GM19328 (cell line): Measurements from ENCODE around the gene AMPH.

Source experiments
- ATAC-seq: cut with Tn5 transposase; IDR thresholded peaks from one replicate; pipeline ENCODE4 v1.9.1; 2021; ENCODE audit warnings: mild to moderate bottlenecking, moderate library complexity; ENCODE audit not compliant: unreplicated experiment

AMPH gene

DNA sequence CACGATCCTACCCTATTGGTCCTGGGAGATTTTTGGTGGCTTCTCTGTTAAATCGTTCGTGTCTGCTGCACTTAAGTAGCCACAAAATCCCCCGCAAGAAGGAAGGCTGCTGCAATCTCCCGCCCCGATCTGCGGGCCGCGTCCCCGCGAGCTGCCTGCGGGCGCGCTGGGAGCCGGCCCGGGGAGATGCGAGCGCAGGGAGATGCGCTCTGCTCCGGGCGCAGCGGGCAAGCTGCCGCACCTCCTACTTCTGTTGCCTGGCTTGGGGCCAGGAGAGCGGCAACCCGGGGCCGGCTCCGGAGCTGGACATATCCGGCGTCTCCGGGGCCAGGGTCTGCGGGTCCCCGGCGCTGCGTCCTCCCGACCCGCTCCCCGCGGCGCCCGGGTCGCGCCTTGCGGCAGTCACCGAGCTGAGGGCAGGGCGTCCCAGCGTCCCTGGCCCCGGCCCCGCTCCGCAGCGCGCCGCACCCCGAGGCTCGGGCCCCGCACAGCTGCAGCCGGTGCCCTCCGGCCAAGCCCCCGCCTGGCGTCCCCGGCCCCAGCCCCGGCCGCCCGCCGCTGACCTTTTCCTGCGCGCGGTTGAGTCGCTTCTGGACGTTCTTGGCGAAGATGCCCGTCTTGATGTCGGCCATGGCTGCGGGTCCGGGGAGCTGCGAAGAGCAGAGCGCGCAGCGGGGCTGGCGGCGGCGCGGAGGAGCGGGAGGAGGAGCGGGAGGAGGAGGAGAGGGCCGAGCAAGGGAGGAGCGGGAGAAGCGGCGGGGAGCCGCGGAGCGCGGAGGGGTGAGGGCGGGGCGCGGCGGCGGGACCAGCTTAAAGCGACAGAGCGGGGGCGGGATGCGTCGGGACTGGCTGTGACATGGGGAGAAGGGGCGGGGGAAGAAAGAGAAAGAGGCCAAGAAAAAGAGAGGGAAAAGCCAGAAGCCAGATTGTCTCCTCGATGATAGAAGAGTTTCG lies at the start of gene AMPH:
TSS of gene AMPH (minus strand) at position 654 of the 954 bp plus-strand sequence. CDS start at position 632, 22 bp downstream.
- no peak for ATAC-seq

- no peak for ATAC-seq
Observed at GRCh38 chr7:38679419-38679818, 48.2 kb upstream of the AMPH start.

DNA sequence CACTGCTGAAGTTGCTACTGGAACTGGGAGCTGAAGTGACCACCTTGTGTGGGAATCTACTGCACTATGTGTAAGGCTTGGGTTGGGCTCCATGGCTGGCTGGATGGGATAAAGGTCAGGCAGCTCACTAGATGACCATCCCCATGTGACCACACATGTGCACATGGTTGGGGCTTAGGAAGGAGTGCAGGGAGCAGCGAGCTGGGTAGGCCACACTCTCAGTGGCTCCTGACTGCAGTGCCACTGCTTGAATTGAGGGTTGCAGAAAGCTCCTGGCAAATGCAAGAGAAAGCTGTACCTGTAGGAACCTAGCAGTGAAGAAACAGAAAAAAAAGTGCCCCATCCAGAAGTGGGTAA lies 47.5 kb upstream of the AMPH start:
- no peak for ATAC-seq

- ATAC-seq: no peak
Observed at GRCh38 chr7:38677981-38678697, 47.0 kb upstream of the AMPH start.

DNA sequence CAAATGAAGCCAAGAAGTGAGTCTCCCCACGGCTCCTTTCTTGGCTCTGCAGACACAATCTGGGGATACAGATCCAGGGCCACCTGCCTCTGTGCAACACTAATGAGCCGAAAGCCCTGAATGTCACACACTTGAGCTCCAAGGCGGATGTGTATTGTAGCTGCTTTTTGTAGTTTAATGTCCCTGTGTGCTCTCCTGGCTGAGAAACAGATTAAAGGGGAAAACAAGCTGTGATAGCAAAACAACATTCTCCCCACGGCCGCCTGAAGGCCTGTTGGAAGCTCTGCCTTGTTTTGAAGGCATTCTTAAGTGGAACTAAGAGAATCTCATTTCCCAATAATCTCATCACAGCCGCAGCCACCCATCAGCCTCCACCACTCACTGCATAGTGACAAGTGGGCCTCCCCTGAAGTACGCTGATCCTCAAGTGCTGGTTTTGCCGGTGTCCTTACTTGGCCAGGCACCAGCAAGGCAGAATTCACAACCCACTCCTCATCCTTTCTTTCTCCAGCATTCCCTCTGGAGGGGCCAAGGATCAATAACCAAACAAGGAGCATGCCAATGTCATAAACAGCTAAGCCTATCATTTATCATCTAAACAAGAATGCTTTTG lies 44.4 kb upstream of the AMPH start:
- ATAC-seq: no peak

- ATAC-seq: no peak
Observed at GRCh38 chr7:38674513-38674912, 43.3 kb upstream of the AMPH start.

GRCh38 chr7:38673795-38674194 lies 42.6 kb upstream of the AMPH start:
- ATAC-seq: no peak

DNA sequence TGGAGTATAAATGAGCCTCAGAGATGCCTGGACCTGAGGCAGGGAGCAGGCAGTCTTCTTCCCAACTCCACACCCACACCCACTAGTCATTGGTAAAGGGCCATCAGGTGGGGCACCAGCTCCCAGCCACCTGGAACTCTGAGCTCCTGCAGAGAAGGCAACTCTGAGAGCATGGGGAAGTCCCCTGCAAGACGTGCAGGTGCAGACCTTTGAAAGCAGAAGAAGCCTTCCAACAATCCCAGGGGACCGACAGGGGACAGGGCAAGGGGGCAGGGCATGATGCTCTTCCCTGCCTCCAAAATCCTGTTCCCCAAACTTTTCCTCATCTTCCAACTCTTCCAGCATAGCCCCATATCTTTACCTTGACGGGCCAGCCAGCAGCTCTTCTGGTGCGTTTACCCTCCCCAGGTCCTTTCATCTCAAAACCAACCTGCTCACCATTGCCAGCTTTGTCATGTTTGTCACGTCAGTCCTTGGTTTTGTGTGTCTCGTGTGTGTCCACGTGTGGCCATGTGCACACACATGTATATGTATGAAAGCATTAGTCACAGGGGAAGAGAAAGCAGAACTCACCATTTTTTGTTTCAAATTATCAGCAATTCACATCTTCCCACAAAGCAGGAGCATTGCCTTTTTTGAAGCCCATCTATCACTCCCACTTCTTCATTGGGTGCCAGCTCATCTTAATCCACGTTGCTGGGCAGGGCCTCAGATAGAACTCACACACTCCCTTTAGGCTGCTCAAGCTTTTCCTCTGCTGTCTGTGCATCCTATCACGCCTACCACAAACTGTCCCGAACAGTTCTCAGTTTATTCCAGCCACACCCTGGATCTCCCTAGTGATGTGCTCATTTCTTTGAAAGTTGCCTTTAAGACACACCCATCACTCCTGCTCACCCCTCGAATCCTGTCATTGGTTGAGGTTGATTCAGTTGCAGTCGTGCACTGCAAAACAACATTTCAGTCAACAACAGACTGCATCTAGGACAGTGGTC lies 41.0 kb upstream of the AMPH start:
- no peak for ATAC-seq

GRCh38 chr7:38669965-38670520 lies 38.9 kb upstream of the AMPH start:
- ATAC-seq: no peak

DNA sequence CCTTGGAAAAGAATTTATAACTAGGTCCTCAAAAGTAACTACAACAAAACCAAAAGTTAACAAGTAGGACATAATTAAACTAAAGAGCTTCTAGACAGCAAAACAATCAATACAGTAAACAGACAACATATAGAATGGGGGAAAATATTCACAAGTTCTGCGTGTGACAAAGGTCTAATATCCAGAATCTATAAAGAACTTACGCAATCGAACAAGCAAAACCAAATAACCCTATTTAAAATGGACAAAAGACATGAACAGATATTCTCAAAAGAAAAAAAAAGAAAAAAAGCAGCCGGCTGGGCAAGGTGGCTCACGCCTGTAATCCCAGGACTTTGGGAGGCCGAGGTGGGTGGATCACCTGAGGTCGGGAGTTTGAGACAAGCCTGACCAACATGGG lies 33.8 kb upstream of the AMPH start:
- ATAC-seq: no peak

- peak; percentile 84 for ATAC-seq
Observed at GRCh38 chr7:38660427-38661099, 29.4 kb upstream of the AMPH start.

DNA sequence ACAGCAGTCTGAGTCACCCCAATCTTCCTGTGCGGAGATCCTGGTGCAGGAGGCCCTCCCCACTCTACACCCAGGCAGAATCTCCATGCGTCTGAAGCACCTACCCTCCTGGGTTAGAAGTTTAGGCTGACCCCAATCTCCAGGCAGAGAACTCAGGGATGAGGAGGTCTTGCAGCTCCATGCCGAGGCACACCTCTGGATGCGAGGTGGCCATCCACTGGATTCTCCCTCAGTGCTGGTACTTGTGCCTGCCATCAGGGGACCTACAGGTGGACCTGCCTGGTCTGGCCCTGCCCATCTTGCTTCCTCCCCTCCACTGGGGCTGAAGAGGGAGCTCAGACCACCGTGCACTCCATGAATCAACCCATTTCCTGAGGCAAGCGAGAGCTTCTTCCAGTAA lies 28.8 kb upstream of the AMPH start:
- no peak for ATAC-seq

- no peak for ATAC-seq
Observed at GRCh38 chr7:38658921-38659320, 27.7 kb upstream of the AMPH start.

- no peak for ATAC-seq
Observed at GRCh38 chr7:38656968-38657367, 25.8 kb upstream of the AMPH start.

DNA sequence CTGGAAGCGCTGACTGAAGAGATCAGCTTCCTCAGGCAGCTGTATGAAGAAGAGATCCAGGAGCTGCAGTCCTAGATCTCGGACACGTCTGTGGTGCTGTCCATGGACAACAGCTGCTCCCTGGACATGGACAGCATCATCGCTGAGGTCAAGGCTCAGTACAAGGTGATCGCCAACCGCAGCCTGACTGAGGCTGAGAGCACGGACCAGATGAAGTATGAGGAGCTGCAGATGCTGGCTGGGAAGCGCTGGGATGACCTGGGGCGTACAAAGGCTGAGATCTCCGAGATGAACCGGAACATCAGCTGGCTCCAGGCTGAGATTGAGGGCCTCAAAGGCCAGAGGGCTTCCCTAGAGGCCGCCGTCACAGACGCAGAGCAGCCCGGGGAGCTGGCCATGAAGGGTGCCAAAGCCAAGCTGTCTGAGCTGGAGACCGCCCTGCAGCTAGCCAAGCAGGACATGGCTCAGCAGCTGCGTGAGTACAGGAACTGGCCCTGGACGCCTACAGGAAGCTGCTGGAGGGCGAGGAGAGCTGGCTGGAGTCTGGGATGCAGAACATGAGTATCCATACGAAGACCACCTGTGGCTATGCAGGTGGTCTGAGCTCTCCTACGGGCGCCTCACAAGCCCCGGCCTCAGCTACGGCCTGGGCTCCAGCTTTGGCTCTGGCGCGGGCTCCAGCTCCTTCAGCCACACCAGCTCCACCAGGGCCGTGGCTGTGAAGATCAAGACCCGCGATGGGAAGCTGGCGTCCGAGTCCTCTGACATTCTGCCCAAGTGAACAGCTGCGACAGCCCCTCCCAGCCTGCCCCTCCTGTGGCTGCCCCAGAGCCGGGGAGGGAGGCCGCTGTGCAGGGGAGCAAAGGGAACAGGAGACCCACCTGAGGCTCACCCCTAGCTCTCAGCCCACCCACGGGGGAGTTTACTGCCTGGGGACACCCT lies 24.9 kb upstream of the AMPH start:
- ATAC-seq: no peak

GRCh38 chr7:38637957-38638356 lies 6.8 kb upstream of the AMPH start:
- ATAC-seq: no peak

GRCh38 chr7:38632411-38632810 lies 1.2 kb upstream of the AMPH start:
- ATAC-seq: no peak

- ATAC-seq: no peak
Observed at GRCh38 chr7:38629651-38630510, 1.3 kb downstream of the AMPH start.
